ENCODE results near the gene MT1H. TPM values are rescaled to one million over a fixed set of nuclear protein-coding genes. Genes with fewer than 3 reads are reported as not detected.

The MT1H gene
- total and polyA plus RNA-seq, 2 donors (not counting 1 experiment from before 2014, with no cell fraction given), result not detected

DNA sequence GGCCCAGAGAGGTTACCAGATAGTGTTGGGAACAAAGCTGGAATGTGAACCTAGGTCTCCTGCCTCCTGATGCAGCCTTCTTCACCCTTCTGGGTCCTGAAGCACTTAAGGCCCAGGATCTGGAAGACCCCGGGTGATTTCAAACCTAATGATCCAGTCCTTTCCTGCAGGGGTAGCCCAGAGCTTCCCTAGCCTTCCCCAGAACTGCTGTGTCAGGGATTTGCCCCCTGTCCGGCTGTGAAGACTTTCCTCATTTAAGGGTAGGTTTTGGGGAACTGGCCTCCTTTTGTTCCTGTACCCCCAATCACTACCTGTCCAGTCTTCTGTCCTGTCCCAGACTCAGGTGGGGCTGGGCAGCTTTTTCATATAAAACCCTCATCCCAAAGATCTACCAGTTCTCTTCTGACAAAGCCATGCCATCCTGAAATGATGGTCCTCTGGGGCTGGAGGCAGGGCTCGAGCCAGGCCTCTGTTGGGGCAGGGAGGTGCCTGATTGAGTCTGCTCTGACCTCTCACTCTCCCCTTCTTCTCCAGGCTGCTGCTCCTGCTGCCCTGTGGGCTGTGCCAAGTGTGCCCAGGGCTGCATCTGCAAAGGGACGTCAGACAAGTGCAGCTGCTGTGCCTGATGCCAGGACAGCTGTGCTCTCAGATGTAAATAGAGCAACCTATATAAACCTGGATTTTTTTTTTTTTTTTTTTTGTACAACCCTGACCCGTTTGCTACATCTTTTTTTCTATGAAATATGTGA is 14.0 kb downstream of the MT1H start:
- 87% methylated on average over 3 of the region's 5 CpGs for WGBS (ENCODE audit: insufficient coverage)

More for the DNA sequence above, 14.0 kb downstream of the MT1H start:
- Mint-ChIP-seq H3K4me1 (peaks cover 21% of the 10 kb centered on the region), H3K9me3 (ENCODE audit: insufficient read depth) (peaks cover 2% of the 10 kb centered on the region), H3K27me3 (peaks cover 7% of the 10 kb centered on the region), H3K4me3 (peak overlapping the region; percentile 95), H3K27ac (no peak overlapping the region)
- Histone ChIP-seq H3K27me3 (replicated peaks in 1 of 4; ENCODE audit: control extremely low read depth in 1 of 4, control insufficient read depth in 3 of 4, insufficient read depth in 4 of 4, low read length in 3 of 4) (peaks cover 0 to 9% (median 4%) of the 10 kb centered on the region in 4 experiments), H3K27ac (ENCODE audit: low read length in 2 of 2) (no peak overlapping the region), H3K4me2 (replicated peaks; ENCODE audit: low read depth, low read length, poor library complexity, severe bottlenecking) (peak overlapping the region; percentile 93), H3K4me3 (ENCODE audit: control extremely low read depth in 1 of 5, extremely low read depth in 1 of 5, insufficient read depth in 1 of 5, low read depth in 2 of 5, low read length in 4 of 5) (no peak overlapping the region), H3K36me3 (replicated peaks in 1 of 2; ENCODE audit: control extremely low read depth in 1 of 2, control insufficient read depth in 1 of 2, extremely low read depth in 1 of 2, insufficient read depth in 2 of 2, low read length in 1 of 2) (no peaks in the 10 kb centered on the region), H3K79me2 (ENCODE audit: control insufficient read depth, insufficient read depth, low read length) (no peaks in the 10 kb centered on the region), H2AFZ (ENCODE audit: insufficient read depth, low read depth, low read length, poor library complexity, severe bottlenecking) (no peak overlapping the region), H3K9ac (ENCODE audit: low read length) (no peak overlapping the region), H3K4me1 (ENCODE audit: control insufficient read depth in 2 of 2, insufficient read depth in 2 of 2, low read length in 2 of 2) (peaks cover 14 to 15% of the 10 kb centered on the region in 2 donors), H4K20me1 (ENCODE audit: control insufficient read depth, insufficient read depth, low read length, poor library complexity, severe bottlenecking) (no peaks in the 10 kb centered on the region), H3K9me3 (ENCODE audit: control extremely low read depth in 1 of 3, control insufficient read depth in 2 of 3, insufficient read depth in 1 of 3, low read length in 2 of 3) (peaks cover 0 to 7% (median 0%) of the 10 kb centered on the region in 3 donors)
- intact Hi-C loops (cut with micrococcal nuclease), result loop anchor here (10.0 kb wide), 1 partner anchor 49 kb away; the partner anchor contains the start of genes MT1A and MT1M
- ChIA-PET CTCF (interaction anchor here (1.4 to 2.2 kb wide), 3 partner anchors 18 to 107 kb away, joined by 4 to 17 read pairs (median 5); no protein-coding TSS in a partner anchor), POLR2A (interaction anchor here (1.2 kb wide), 1 partner anchor 27 kb away, joined by 4 read pairs; no protein-coding TSS in a partner anchor)
- TF ChIP-seq EZH2 (IDR thresholded peaks at IDR 0.05; ENCODE audit: borderline replicate concordance, insufficient read depth, low read depth, low read length, poor library complexity, severe bottlenecking), result no peak
- TF ChIP-seq, protein P1, sequence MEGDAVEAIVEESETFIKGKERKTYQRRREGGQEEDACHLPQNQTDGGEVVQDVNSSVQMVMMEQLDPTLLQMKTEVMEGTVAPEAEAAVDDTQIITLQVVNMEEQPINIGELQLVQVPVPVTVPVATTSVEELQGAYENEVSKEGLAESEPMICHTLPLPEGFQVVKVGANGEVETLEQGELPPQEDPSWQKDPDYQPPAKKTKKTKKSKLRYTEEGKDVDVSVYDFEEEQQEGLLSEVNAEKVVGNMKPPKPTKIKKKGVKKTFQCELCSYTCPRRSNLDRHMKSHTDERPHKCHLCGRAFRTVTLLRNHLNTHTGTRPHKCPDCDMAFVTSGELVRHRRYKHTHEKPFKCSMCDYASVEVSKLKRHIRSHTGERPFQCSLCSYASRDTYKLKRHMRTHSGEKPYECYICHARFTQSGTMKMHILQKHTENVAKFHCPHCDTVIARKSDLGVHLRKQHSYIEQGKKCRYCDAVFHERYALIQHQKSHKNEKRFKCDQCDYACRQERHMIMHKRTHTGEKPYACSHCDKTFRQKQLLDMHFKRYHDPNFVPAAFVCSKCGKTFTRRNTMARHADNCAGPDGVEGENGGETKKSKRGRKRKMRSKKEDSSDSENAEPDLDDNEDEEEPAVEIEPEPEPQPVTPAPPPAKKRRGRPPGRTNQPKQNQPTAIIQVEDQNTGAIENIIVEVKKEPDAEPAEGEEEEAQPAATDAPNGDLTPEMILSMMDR (IDR thresholded peaks at IDR 0.05), result no peak
- DNase-seq (no peak), ATAC-seq (ENCODE audit: low read depth) (no peak)

All from B cell (primary cell).